NCI-H345 (cell line): Measurements from ENCODE around the gene CKAP5.

ENCODE experiments used
- DNase-seq: peaks from one replicate; lab custom pipeline; 2025; lab: John Stamatoyannopoulos, UW

Gene CKAP5

GRCh38 chr11:46698597-46698996, 147.5 kb downstream of the CKAP5 start:
- no peak for DNase-seq

- DNase-seq = no peak
Measured at GRCh38 chr11:46697723-46698122, 148.4 kb downstream of the CKAP5 start.

- DNase-seq = no peak
Measured at GRCh38 chr11:46697303-46697702, 148.8 kb downstream of the CKAP5 start.

- no peak for DNase-seq
Measured at GRCh38 chr11:46696212-46696558, 149.9 kb downstream of the CKAP5 start.

GRCh38 chr11:46695345-46696211, 150.5 kb downstream of the CKAP5 start:
- no peak for DNase-seq

- DNase-seq = no peak
Measured at GRCh38 chr11:46694607-46695006, 151.5 kb downstream of the CKAP5 start.

GRCh38 chr11:46694072-46694471, 152.0 kb downstream of the CKAP5 start:
- no peak for DNase-seq

- DNase-seq = no peak
Measured at GRCh38 chr11:46693597-46694012, 152.5 kb downstream of the CKAP5 start.
